HepG2 (cell line): ENCODE measurements around the gene EXOC6B.

Source experiments
- EP300 ChIP-seq, 3 experiments: sonication (generic) in 1 of 3; formaldehyde crosslinking in 1 of 3; IDR thresholded peaks; 2 replicates each; pipeline versions ENCODE4 v1.5.1 to v1.6.1; 2011 to 2020; ENCODE audit warnings: low read depth in 2 of 3, low read length in 2 of 3, borderline replicate concordance in 1 of 3, improper control_type of control experiment in 1 of 3, mild to moderate bottlenecking in 1 of 3, missing genetic modification reagents in 1 of 3, moderate library complexity in 1 of 3
- GMEB1 ChIP-seq: sonication (generic); formaldehyde crosslinking; IDR thresholded peaks from 2 replicates; pipeline ENCODE4 v1.5.1; 2020; ENCODE audit warnings: missing genetic modification reagents, mild to moderate bottlenecking, borderline replicate concordance
- HMGXB3 ChIP-seq: sonication (generic); formaldehyde crosslinking; IDR thresholded peaks from 2 replicates; pipeline ENCODE4 v1.4.0; 2020; ENCODE audit warnings: missing genetic modification reagents, borderline replicate concordance
- MXD3 ChIP-seq: IDR thresholded peaks from 2 replicates; pipeline ENCODE4 v1.6.1; 2016; ENCODE audit warnings: mild to moderate bottlenecking, missing biosample characterization, missing genetic modification reagents
- PREB ChIP-seq: sonication (generic); formaldehyde crosslinking; IDR thresholded peaks from 2 replicates; pipeline ENCODE4 v1.4.0; 2020; ENCODE audit warnings: missing genetic modification reagents
- ZNF251 ChIP-seq: sonication (generic); formaldehyde crosslinking; IDR thresholded peaks from 2 replicates; pipeline ENCODE4 v1.9.0; 2021; ENCODE audit warnings: mild to moderate bottlenecking, missing genetic modification reagents
- ZNF782 ChIP-seq: sonication (generic); formaldehyde crosslinking; IDR thresholded peaks from 2 replicates; pipeline ENCODE4 v1.4.0; 2020; ENCODE audit warnings: missing genetic modification reagents, mild to moderate bottlenecking, borderline replicate concordance

GRCh38 chr2:72128843-72129227 lies 697.0 kb downstream of the EXOC6B start:
- TF ChIP-seq MXD3 (CRISPR knock-in tag) (no peak), HMGXB3 (CRISPR knock-in tag) (no peak), ZNF251 (CRISPR knock-in tag) (no peak), GMEB1 (CRISPR knock-in tag) (no peak), PREB (no peak), EP300 (IDR thresholded peaks at IDR 0.05; ENCODE audit: low read depth in 2 of 2, low read length in 2 of 2) (no peak), EP300 (CRISPR knock-in tag; IDR thresholded peaks at IDR 0.05; ENCODE audit: borderline replicate concordance) (no peak), ZNF782 (no peak)
